WI38 (cell line): ENCODE data around the gene BIRC2.

Source experiments
- H3K4me3 ChIP-seq: 2 replicates; pipeline ENCODE4 v1.5.1; 2011; ENCODE audit warnings: low read depth, mild to moderate bottlenecking, control low read depth, low read length
- TF ChIP-seq, protein P1 (sequence below): IDR thresholded peaks from 2 replicates; pipeline ENCODE4 v1.5.1; 2012; ENCODE audit warnings: low read depth, mild to moderate bottlenecking, control low read depth, low read length

Gene BIRC2

DNA sequence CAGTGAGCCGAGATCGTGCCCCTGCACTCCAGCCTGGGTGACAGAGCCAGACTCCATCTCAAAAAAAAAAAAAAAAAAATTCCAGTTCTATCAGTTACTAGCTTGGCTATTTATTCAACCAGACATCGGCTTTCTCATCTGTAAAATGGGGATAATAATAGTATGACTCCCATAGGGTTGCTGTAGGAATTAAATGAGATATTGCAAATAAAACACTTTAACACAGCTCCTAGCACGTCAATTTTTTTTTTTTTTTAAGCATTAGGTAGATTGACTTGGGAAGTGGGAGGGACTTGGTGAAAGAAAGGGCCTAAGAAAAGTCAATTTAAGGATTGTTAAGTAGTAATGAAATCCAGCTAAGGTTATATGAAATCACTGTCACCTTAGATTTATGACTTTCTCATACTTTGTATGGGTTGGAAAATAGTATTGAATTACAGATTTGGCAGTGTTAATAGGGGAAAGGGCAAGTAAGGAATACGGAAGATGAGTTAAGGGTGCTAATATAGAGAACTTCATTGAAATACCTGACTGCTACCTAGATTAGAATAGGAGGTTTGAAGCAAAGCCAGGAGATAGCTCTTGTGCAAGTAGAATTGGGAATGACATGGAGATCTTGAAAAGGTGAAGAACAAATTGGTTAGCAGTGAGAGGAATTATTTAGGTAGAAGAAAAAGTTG lies 28.8 kb downstream of the BIRC2 start:
- no peak overlapping the region for H3K4me3 ChIP-seq
- TF ChIP-seq, protein P1, sequence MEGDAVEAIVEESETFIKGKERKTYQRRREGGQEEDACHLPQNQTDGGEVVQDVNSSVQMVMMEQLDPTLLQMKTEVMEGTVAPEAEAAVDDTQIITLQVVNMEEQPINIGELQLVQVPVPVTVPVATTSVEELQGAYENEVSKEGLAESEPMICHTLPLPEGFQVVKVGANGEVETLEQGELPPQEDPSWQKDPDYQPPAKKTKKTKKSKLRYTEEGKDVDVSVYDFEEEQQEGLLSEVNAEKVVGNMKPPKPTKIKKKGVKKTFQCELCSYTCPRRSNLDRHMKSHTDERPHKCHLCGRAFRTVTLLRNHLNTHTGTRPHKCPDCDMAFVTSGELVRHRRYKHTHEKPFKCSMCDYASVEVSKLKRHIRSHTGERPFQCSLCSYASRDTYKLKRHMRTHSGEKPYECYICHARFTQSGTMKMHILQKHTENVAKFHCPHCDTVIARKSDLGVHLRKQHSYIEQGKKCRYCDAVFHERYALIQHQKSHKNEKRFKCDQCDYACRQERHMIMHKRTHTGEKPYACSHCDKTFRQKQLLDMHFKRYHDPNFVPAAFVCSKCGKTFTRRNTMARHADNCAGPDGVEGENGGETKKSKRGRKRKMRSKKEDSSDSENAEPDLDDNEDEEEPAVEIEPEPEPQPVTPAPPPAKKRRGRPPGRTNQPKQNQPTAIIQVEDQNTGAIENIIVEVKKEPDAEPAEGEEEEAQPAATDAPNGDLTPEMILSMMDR = no peak

DNA sequence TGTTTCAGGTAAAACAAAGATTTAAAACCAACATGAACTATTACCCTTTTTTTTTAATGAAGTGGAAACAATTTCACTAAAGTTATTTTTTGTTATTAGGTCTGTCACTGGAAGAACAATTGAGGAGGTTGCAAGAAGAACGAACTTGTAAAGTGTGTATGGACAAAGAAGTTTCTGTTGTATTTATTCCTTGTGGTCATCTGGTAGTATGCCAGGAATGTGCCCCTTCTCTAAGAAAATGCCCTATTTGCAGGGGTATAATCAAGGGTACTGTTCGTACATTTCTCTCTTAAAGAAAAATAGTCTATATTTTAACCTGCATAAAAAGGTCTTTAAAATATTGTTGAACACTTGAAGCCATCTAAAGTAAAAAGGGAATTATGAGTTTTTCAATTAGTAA lies 30.9 kb downstream of the BIRC2 start:
- TF ChIP-seq, protein P1 = no peak
- H3K4me3 ChIP-seq = no peak overlapping the region

DNA sequence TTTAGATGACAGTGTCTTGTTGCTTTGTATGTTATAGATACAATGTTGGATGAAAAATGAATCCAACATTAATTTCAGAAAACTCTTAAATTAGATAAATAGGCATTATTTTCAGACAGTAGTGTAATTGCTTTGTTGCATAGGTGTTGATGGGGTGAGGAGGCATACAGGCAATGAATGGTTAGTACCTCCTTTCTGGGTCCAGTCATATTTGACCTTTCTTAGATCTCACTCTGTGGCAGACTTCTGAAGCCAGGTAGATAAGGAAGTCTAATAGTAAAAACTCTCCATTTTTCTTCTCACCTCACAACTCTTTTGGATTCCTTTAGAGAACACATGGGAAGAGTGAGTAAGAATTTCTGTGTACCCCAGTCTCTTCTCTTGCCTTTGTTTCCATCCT lies 31.8 kb downstream of the BIRC2 start:
- TF ChIP-seq, protein P1 = no peak
- H3K4me3 ChIP-seq = no peak overlapping the region

DNA sequence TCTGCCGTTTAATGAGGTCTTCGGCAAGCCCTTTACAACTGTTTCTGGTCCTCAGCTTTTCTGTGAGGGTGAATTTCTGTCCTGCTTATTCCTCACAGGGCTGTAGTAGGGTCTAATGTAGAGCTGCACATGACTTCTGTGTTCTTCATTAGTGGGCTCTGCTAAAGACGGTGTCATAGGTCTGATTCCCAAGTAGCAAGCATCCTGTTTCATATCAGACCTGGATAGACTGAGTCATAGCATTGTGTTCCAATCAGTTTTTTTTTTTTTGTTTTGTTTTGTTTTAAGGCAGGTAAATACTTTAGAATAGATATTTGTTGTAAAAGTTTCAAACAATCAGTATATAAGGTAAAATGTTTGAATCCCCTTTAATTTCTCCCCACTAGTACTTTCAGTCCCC lies 35.4 kb downstream of the BIRC2 start:
- TF ChIP-seq, protein P1 = no peak
- H3K4me3 ChIP-seq = no peak overlapping the region

DNA sequence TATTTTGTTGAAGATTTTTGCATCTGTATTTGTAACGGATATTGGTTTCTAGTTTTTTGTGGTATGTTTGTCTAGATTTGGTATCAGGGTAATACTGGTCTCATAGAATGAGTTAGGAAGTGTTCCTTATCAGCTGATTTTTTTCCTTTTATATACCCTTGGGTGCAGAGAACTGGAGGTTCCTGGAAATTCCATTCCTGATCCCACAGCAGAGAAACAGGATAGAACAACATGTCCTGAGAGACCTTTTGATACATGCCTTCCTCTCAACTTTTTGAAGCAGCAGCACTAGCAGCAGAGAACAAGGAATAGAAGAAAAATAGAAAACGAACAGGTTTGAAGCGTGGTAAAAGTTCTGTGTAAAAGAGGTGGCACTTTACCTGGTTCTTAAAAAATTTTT lies 36.8 kb downstream of the BIRC2 start:
- no peak overlapping the region for H3K4me3 ChIP-seq
- TF ChIP-seq, protein P1 = no peak

DNA sequence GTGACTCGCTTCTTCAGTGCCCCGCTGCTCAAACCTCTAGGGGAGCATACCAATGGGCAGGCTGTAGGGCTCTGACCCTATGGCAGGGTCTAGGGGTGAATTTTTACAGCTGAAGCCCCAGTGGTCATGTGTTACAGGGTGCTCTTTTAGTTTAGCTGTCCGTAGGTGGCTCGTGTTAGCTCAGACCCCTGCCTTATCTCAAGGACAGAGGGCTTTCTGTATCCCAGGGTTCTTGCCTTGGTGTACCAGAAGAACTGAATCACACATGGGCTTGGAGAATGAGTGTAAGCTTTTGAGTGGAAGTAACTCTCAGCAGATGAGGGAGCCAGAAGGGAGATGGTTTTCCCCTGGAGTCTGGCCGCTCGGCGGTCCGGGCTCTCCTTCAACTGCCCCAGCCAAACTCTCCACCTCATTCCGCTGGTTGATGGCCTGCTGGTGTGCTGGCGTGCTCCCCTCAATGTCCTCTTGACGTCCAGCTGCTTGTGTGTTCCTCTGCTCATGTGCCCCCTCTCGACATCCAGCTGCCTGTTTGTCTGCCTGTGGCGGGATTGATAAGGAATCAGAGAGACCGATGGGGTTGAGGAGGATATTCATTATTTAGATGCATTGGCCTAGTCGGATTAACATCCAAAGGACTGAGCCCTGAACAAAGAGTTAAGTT lies 37.5 kb downstream of the BIRC2 start:
- TF ChIP-seq, protein P1 = no peak
- H3K4me3 ChIP-seq = no peak overlapping the region
